GM12875 (cell line): ENCODE results near the gene UFSP1.

Experiments
- H3K4me3 ChIP-seq: one replicate; pipeline ENCODE4 v1.5.1; 2011; ENCODE audit warnings: low read depth, low read length, control low read depth
- TF ChIP-seq, protein P1 (sequence below): IDR thresholded peaks from 2 replicates; pipeline ENCODE4 v1.5.1; 2011; ENCODE audit warnings: low read depth, mild to moderate bottlenecking, control low read depth, inconsistent platforms, low read length, moderate library complexity, borderline replicate concordance; ENCODE audit not compliant: insufficient read depth

The UFSP1 gene

DNA sequence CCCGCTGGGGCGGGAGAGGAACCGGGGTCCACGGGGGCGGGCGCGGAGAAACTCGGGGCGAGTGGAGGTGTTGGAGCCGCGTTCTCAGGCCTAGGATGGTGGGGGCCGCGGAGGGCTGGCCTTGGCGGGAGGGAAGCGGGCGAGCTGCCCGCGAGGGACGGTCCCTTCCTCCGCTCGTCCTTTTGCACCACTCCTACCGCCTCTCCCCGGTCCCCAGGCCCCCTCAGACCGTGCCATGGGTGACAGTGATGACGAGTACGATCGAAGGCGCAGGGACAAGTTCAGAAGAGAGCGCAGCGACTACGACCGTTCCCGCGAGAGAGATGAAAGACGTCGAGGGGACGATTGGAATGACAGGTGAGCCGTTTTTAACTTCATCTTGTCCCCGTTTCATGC is 14.2 kb downstream of the UFSP1 start:
- H3K4me3 ChIP-seq, result peak overlapping the region; percentile 94
- TF ChIP-seq, protein P1, sequence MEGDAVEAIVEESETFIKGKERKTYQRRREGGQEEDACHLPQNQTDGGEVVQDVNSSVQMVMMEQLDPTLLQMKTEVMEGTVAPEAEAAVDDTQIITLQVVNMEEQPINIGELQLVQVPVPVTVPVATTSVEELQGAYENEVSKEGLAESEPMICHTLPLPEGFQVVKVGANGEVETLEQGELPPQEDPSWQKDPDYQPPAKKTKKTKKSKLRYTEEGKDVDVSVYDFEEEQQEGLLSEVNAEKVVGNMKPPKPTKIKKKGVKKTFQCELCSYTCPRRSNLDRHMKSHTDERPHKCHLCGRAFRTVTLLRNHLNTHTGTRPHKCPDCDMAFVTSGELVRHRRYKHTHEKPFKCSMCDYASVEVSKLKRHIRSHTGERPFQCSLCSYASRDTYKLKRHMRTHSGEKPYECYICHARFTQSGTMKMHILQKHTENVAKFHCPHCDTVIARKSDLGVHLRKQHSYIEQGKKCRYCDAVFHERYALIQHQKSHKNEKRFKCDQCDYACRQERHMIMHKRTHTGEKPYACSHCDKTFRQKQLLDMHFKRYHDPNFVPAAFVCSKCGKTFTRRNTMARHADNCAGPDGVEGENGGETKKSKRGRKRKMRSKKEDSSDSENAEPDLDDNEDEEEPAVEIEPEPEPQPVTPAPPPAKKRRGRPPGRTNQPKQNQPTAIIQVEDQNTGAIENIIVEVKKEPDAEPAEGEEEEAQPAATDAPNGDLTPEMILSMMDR, result no peak

DNA sequence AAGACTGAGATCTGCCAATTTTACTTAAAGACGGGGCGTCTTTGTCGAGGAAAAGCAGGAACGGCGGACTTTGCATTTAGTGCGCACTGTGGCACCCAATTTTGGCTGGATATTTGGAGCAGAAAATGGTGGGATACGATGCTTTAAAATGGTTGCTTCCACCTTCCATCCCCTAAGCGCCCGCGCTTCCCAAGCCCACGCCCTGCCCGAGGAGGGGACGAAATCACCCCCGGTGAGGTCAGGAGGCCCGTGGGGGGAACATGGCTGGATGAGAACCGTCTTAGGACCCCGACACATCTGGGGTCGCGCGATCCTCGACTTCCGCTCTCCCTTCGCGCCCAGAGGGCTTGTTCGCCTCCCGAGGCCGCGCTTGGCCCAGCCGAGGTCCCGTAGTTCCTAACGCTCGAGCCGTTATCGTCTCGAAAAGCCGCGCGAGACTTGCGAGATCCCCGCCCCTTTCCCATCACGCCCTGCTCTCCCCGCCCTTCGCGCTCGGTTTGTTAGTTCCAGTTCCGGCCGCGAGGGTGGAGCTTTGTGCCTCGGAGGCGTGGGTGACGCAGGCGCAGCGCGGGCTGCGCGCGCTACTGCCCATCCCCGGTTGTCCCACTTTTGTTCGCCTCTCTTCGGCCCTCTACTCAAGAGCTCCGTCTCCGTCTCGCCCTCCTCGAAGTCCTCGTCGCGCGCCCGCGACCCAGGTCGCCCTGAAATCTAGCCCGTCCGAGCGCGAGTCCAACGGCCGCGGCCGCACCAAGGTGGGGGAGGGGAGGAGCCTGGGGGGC is 14.7 kb downstream of the UFSP1 start, which contains the start of gene SRRT:
Gene SRRT (plus strand): TSS at position 527 of the 779 bp plus-strand sequence. CDS start 488 bp downstream, outside the sequence.
- TF ChIP-seq, protein P1, result 0 out of 2 replicates have a peak, but pooled peaks have one; percentile 15
- peak within 1 kb of the TSS; percentile 94 for H3K4me3 ChIP-seq

DNA sequence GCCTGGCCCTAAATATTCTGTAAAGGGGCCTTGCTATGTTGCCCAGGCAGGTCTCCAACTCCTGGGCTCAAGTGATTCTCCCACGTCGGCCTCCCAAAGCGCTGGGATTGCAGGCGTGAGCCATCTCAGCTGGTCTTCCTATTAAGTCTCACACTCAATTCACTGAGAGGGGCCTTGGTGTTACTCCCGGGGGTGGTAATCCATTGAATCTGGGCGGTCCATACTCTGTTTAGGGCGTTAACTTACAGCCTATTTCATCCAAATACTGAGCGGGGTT is 15.3 kb downstream of the UFSP1 start:
- H3K4me3 ChIP-seq, result peak overlapping the region; percentile 94
- TF ChIP-seq, protein P1, result no peak

DNA sequence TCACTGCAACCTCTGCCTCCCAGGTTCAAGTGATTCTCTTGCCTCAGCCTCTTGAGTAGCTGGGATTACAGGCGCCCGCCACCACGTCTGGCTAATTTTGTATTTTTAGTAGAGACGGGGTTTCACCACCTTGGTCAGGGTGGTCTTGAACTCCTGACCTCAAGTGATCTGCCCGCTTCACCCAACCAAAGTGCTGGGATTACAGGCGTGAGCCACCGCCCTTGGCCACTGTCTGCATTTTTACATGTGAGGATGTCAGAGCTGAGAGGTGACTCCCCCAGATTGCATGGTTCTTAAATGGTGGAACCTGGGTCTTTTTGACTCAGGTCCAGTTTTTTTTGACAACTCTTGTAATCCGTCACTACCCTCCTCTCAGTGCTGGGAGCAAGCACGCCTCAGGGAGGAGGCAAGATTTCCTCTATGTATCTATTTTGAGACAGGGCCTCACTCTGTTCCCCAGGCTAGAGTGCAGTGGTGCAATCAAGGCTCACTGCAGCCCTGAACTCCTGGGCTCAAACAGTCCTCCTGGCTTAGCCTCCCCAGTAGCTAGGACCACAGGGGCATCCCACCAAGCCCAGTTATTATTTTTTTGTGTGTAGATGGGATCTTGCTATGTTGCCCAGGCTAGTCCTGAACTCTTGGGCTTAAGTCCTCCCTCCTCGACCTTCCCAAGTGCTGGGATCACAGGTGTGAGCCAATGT is 15.8 kb downstream of the UFSP1 start:
- TF ChIP-seq, protein P1, result no peak
- H3K4me3 ChIP-seq, result peak overlapping the region; percentile 94

DNA sequence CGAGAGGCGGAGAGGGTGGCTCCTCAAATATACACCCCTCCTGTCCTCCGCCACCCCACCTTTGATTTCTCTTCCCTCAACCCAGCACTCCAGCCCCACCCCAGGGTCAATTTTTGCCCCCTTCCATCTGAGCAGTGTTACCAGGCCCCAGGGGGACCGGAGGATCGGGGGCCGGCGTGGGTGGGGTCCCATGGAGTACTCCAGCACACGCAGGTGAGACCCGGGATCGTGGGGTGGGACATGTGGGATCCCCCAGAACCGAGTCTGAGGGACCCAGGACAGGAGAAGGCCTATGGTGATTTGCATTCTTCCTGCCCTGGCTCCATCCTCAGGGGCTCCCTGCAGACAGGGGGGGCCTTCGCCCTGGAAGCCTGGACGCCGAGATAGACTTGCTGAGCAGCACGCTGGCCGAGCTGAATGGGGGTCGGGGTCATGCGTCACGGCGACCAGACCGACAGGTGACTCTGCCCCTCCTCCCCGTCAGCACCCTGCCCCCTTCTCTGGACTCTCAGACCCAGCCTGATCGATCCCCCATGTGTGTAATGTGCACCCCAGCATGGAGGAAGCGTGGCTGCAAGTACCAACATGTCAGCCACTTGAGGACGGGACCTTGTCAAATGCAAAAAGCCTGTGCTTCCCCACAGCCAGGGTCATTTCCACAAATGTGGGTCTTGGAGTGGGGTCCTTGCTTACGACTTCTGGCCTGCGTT is 21.6 kb downstream of the UFSP1 start:
- H3K4me3 ChIP-seq, result peak overlapping the region; percentile 93
- TF ChIP-seq, protein P1, result no peak

DNA sequence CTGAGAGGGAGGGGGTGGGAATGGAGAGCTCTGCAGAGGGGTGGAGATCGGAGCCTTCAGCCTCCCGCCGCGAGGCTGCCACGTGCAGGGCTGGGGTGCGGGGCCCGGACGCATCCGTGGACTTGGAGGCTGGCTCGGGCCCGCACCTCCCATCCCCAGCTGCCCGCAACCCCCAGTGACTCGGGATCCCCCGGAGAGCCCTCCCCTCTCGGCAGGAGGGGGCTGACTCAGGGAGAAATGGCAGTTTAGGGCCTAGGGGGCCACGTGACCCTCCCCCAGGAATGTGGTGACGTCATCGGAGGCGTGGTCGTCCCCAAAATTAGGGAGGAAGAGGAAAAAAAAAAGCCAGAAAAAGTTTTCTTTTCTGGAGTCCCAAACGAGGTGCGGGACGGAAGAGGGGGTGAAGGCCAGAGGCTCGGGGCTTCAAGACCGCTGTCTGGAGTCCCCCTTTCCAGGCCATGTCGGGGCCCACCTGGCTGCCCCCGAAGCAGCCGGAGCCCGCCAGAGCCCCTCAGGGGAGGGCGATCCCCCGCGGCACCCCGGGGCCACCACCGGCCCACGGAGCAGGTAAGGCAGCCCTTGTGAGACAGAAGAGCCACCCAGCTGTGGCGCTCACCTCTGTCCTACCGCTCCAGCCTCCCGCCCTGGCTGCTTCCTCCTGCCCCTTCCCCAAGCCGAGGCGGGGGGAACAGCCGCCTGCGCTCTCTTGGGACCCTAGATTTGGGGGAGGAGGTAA is 22.3 kb downstream of the UFSP1 start, which contains the start of gene TRIP6:
Gene TRIP6 (plus strand): TSS at position 348 of the 736 bp plus-strand sequence. CDS start 111 bp downstream, at position 459.
- peak within 1 kb of the TSS; percentile 93 for H3K4me3 ChIP-seq
- TF ChIP-seq, protein P1, result no peak
